Non-pigmented ciliary epithelial cell (primary cell): Measurements from ENCODE around the gene ZNF135.

Source experiments
- DNase-seq: peaks from one replicate; pipeline ENCODE4 v3.0.0-alpha.2; 2010; ENCODE audit warnings: low read depth

The ZNF135 gene

GRCh38 chr19:58059003-58059670 lies at the start of gene ZNF135:
Gene ZNF135 (plus strand): TSS chr19:58059282. CDS start chr19:58060003, 721 bp downstream.
- peak; percentile 30 for DNase-seq

DNA sequence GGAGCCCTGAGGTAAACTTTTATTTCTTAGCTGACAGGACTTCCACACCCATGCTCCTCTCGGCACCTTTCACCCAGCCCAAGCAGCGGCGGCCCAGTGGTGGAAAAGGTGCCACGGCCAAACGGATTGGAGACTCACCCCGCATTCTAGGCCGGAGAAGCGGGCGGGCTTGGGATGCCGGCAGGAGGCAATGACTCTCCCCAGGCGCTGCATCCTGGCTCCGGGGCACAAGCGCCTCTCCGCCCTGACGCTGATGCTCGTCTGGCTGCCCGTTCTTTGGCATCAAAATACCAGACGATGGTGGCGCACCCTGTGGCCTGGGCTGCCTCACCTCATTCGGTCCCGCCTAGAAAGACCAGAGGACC lies 49.8 kb upstream of the ZNF135 start:
- no peak for DNase-seq

DNA sequence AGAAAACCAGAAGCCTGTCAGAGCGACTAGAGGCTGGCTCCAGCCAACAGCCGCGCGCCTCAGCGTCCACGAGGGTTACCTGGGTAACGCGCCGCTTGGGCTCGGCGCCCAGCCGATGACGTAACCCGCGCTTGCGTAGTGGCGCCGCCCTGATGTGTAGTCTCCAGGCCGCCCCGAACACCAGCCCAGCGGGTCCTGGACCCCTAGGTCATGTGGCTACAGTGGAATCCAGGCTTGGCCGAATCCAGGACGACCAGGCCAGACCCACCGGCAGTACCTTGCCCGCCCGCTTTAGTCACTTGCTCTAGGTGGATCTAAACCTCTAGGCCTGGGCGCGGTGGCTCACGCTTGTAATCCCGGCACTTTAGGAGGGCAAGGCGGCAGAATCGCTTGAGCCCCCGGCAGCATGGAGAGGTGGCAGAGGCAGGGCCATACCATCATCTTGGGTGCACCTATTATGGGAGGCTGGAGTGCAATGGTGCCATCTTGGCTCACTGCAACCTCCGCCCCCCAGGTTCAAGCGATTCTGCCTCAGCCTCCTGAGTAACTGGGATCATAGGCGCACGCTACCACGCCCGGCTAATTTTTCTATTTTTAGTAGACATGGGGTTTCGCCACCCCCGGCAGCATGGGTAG lies 49.3 kb upstream of the ZNF135 start:
- DNase-seq, result peak; percentile 48

DNA sequence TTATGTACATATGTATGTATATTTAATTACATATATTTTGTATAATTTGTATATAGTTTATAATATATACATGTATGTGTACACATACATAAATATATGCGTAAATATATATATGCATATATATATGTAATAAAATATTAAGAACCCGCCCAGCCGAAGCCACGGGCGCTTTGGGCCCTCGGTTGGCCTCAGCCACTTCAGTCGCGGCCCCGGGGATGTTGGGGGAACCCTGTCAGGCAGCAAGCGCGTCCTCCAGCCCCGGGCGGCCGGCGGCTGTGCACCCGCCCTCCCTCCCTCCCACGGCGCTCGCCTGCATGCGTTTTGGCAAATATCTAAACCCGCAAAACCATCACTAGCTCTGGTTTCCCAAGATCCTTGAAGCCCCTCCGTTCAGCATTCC lies 48.6 kb upstream of the ZNF135 start:
- no peak for DNase-seq

DNA sequence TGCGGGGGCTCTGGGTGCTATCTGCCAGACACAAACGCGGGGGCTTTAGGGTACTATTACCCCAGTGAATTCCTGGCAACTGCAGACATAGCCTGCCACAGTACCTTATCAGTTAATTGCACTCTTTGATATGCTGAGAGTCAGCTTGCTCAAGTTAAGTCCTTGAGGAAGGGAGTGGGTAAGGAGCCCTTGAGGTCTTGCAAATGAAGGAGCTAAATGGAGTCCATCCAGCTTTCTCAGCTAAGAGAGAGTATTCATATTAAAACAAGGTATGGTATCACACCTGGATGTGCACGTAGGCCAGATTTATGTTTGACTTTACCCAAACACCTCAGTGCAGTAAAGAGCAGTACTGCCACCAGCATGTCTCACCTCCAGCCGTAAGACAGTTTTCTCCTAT lies 44.9 kb upstream of the ZNF135 start:
- no peak for DNase-seq

- no peak for DNase-seq
These were observed 39.0 kb upstream of the ZNF135 start for GRCh38 chr19:58020129-58020528.

GRCh38 chr19:58021541-58022282 lies 37.4 kb upstream of the ZNF135 start:
- no peak for DNase-seq

GRCh38 chr19:58022283-58022660 lies 36.8 kb upstream of the ZNF135 start:
- DNase-seq, result no peak

- DNase-seq, result no peak
These were observed 34.4 kb upstream of the ZNF135 start for GRCh38 chr19:58024661-58025060.

DNA sequence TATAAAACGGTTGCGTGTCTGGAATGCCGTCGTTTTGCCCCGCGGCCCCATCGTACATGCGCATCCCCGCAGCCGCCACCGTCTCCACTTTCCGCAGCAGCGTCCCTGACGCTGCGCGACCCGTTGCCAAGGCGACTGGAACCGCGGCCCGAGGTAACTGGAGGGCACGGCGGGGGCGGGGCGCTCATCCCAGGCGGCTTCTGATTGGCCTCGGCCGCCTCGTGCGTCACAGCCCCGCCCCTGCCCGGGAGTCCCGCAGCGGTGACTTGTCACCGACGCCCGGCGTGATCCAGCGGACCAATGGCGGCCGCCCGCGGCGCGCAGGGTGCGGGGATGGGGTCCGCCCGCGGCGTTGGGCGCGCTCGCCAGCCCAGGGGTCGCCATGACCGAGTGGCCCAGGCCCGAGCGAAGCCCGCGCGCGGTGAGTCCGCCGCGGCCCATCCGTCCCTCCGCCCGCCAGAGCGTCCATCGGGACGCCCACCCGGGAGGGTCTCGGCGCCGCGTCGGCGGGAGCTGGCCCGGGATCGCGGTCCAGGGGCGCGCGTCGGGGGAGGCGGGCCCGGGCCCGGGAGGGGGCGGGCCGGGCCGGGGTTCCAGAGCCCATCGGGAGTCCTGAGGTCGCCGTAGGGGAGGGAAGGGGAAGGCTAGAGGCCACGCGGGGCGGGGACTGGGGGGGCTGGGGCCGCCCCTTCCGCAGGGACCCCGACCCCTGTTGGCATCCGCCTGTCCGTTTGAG lies 25.2 kb upstream of the ZNF135 start, which contains the start of gene ZSCAN1:
Gene ZSCAN1, plus strand, starts transcription at position 285 of the 736 bp plus-strand sequence. CDS start 3,812 bp downstream, outside the sequence.
- peak; percentile 20 for DNase-seq

DNA sequence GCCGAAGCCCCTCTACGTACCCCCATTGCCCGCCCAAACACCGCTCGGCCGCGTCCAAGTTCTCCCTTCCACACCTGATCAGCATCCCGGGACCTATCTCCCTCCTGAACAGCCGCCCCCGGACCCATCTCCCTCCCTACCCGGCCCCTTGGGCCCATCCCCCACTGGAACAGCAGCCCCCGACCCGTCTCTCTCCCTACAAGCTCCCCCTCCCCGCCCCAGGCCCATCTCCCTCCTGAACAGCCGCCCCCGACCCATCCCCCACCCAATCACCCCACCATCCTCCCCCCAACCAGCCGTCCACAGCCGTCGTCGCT lies 24.6 kb upstream of the ZNF135 start:
- DNase-seq, result no peak

- DNase-seq, result no peak
These were observed 23.2 kb upstream of the ZNF135 start for GRCh38 chr19:58035863-58036262.

- DNase-seq, result no peak
These were observed 21.0 kb upstream of the ZNF135 start for GRCh38 chr19:58037927-58038687.

- no peak for DNase-seq
These were observed 20.3 kb upstream of the ZNF135 start for GRCh38 chr19:58038688-58039204.

- DNase-seq, result no peak
These were observed 18.1 kb upstream of the ZNF135 start for GRCh38 chr19:58040751-58041525.

GRCh38 chr19:58042495-58043340 lies 16.4 kb upstream of the ZNF135 start:
- DNase-seq, result no peak

- no peak for DNase-seq
These were observed 14.7 kb upstream of the ZNF135 start for GRCh38 chr19:58044391-58044790.

GRCh38 chr19:58044886-58045285 lies 14.2 kb upstream of the ZNF135 start:
- DNase-seq, result no peak

DNA sequence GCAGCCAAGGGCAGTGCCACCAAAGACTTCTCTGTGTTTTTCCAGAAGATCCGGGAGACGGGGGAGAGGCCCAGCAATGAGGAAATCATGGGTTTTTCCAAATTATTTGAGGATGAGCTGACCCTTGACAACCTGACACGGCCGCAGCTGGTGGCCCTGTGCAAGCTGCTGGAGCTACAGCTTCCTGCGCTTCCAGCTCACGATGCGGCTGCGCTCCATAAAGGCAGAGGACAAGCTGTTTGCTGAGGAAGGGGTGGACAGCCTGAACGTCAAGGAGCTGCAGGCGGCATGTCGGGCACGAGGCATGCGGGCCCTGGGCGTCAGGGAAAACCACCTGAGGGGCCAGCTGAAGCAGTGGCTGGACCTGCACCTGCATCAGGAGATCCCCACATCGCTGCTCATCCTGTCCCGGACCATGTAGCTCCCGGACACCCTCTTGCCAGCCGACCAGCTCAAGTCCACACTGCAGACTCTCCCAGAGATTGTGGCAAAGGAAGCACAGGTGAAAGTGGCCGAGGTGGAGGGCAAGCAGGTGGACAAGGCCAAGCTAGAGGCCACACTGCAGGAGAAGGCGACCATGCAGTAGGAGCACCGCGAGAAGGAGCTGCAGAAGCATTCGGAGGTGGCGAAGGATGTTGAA lies 13.6 kb upstream of the ZNF135 start:
- no peak for DNase-seq
